ENCODE results near the gene DPP6.

Gene DPP6

DNA sequence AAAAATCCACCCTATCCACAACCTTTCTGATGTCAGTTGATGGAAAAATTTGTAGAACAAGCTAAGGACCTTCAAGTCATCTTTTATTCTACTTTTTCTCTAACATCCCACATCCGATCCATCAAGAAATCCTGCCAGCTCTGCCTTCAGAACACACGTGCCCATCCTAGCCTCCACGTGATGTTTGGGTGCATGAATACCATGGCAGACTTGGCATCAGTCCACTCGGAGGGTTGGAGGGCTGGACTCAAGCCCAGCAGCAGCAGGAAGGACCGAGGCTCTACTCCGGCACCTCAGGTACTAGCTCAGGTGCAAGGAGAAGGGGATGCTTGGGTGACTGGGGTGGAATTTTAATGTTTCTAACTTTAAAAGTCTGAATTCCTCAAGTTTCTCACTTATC lies 428.6 kb downstream of the DPP6 start:
- no peak for DNase-seq

DNA sequence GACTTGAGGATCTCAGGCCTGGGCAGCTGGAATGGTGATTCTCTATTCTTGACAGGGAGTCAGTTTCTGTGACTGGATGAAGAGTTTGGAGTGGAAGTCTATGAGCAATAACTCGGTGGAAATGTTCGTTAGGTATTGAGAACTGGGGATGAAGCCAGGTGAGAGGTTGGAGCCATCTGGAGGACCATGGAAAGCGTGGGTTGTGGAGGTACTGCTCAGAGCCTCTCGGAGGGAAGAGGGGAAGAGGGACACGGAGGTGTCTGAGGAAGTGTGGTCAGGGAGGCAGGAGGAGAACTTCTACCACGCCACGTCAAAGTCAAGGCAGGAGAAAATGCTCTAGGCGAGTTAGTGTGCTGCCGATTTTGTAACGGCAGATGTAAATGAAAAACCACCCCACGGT lies 430.7 kb downstream of the DPP6 start:
- no peak for DNase-seq

DNA sequence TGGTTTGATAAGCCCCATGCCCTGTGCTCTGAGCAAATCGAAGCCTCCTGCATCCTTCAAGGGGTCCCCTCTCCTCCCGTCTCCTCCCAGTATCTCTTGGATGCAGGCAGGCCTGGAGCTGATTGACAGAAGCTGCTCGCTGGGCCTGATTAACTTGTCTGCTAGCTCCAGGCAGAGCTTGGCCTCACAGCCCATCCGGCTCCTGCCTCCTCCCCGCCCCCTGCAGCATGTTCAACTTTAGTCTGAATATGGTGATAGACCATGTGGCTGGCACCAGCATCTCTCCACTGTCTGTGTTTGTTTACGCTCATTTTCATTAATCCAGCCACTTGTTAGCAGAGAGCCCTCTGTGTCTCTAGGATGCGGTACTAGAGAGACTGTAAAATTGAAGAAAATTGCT lies 432.2 kb downstream of the DPP6 start:
- no peak for DNase-seq

DNA sequence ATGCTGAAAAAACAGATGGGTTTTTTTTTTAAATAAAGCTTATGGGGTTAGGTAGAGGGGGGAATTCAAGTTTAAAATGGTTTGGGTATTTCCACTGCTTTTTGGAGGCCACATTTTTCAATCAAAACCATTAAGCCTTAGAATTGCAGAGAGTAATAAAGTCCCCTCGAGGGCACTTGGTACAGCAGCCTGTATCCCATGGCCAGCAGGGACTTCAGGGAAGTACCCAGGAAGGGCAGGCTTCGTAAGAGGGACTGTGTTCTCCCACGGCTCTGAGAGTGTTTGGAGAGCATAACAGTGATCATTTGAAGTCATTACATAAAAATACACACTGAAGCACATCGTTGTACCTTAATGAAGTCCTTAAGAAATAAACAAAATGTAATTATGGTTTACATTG lies 432.7 kb downstream of the DPP6 start:
- no peak for DNase-seq

DNA sequence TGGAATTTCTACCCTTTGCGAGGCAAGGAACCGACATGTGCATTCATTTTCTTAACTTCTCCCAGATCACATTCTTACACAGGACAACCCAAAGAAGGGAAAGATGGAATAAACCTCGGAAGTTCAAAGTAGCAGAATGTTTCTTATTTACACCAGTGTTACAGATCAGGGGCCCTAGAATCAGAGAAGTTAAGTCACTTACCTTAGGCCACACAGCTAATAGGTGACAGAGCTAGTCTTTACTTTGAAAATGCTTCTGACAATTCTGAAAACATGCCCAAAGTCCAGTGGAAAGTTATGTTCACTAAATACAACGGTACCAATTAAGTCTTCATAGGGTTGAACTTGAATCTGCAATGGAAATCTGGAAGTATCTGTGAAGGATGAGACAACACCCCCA lies 437.7 kb downstream of the DPP6 start:
- DNase-seq: no peak

DNA sequence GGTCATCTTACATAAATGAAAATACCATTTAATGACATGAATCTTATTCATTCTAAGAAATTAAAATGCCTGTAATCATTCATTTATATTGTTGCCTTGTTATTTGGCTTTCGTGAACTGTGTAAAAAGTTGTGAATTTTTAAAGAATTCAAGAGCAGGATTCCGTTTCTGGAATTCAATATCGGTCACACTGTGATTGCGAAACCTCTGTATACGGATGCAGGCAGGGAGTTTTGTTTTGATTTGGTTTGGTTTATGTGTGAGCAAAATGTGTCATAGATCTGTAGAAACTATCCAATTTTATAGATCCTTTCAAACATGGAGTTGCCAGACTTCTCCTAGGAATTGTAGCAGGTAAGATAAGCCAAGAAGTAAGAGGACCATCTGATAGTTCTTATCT lies 441.4 kb downstream of the DPP6 start:
- DNase-seq: no peak

DNA sequence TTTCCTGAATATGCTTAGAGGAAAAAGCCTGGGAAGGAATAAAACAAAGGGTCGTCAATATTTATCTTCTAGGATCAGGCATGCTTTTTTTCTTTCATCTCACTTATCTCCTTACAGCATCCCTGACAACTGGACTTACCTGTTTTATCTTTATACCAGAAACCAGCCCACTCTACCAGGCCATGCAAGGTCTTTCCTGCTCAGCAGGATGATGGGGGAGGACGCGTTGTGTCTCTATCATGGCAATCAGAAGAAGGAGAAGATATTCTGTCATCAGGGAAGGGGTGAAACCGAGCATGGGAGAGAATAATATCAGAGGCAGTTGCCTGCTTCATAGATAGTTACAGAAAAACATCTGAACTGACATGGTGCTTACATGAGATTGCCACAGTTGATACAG lies 445.6 kb downstream of the DPP6 start:
- DNase-seq: no peak

DNA sequence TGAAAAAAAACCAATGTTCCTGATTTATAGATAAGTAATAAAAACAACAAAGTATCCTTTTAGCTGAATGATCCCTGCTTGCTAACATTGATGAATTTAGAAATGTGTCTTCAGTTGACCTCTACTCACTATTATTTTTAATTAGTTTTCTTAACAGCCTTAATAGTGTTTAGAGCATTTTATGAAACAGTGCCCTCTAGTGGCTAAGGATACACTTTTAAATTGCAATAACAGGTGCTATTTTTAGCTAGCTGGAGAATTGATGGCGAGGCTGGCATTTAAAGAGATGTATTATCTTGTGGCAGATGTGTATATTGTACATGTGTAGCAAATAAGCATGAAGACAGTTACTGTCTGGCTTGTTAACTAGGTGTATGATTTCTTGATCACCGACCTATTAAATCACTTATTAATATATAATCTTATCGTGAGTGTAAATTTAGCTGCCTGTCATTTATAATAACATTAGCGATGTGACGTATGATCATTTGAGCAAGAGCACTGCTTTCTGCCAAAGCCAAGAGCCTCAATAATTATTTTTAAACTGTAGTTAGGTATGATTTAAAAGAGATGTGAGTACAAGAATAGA lies 451.9 kb downstream of the DPP6 start:
- DNase-seq: no peak

DNA sequence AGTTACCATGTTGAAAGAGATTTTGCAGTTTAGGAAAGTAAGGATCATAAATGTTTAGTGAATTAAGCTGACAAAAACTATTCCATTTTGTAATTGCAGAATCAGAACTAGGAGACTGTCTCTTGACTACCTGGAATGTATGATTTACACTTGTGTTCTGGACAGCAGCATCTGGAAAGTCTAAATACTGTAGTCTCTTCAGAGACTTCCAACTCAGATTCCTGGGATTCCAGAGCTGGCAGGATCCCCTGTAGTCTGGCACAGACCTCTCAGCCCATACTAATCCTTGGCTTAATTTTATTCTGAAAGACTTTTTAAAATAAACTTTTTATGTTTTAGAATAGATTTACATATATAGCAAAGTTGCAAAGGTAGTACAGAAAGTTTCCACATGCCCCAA lies 452.7 kb downstream of the DPP6 start:
- no peak for DNase-seq

DNA sequence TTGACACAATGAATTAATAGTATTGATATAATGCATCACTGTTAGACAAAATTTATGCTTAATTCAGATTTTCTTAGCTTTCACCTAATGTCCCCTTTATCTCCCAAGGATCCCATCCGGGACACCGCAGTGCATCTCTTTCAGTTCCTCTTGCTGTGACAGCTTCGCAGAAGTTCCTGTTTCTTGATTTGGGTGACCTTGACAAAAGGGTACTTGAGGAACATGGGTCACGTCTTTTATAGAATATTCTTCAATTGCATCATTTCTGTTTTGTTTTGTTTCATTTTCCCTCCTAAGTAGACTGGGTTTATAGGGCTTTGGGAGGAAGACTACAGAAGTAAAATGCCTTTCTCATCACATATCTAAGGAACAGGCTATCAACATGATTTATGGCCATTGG lies 453.2 kb downstream of the DPP6 start:
- DNase-seq: no peak

DNA sequence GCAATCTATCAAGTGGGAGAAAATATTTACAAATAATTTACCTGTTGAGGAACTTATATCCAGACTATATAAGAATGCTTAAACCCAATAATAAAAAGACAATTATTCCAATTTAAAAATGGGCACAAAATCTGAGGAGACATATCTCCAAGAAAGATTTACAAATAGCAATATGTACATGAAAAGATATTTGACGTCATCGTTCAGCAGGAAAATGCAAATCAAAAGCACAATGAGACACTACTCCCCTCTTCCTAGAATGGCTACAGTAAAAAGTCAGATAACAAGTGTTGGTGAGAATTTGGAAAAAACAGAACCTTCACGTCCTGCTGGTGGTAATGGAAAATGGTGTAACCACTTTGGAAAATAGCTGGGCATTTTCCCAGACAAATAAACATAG lies 457.0 kb downstream of the DPP6 start:
- DNase-seq: no peak

DNA sequence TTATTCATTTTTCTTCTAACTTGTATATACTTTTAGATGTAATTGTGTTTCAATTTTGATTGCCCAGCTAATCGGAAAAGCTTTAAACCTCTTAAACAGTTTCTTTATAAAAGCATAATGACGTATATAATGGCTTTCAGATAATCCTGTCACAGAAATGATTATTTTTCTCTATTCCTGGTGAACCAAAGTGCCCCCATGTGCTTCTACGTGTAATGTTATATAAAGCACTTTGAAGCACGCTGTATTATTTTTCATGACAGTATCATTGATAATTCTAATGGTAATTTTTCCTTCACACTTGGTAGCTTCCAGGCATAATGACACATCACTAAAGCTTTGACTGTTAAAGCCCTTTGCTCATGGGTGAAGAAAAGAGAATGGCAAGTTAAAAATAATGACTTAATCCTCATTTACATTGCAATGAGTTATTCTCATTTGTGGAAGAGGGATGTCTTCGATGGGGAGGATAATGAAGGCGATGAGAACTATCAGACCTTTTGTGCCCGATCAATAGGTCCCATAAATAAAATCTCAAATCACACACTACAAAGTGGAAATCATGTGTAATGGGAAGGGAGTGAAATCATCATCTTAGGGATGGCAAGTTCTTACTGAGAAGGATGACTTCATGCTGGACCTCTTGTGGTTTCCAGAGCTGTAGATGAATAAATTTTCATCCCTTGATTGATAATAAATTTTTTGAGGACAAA lies 460.1 kb downstream of the DPP6 start:
- no peak for DNase-seq

DNA sequence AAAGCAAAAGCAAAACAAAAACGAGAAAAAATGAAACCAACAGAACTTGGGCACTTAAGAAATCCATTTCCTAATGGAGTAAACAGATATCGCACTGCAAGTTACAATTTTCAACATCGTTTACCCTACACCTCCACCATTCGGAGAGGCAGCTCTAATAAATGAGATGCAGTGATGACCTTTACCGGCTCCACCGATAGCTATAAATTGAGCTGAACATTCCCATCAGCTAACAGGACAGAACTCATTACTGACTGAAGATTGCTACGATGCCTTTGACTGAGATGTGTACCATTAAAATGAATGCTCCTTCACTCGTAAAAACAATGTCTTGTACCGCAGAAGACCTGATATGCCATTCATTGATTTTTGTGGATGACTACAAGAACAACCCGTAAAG lies 465.6 kb downstream of the DPP6 start:
- DNase-seq: no peak

DNA sequence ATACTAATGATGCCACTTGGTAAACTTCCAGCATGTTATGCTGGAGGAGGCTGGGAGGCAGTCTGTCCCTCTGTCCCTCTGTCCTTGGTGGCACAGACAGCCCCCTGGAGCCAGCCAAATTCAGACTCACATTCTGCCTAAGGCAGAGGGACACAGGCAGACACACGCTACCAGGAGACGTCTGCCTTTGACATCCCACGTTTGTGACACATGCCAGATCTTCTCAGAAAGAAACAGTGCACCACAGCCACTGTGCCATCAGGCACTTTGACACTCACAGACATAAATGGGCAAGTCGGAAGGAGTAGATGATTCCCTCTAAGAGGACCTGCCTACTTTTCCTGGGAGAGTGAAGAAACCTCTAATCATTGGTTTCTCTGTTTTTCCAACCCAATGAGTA lies 467.0 kb downstream of the DPP6 start:
- DNase-seq: no peak

DNA sequence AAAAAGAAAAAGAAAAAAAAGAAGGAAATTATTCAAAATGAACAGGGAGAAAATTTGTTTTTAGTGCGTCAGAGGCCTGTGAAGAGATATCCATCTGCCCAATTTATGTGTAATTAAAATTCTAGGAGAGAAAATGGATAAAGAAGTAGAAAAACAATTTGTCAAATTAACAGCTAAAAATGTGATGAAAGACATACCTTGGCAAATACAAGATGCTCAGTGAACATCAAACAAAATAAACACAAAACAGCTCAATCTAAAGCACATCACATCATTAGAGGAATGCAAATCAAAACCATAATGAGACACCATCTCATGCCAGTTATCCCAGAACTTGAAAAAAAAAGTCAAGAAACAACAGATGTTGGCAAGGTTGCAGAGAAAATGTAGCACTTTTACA lies 477.9 kb downstream of the DPP6 start:
- no peak for DNase-seq

DNA sequence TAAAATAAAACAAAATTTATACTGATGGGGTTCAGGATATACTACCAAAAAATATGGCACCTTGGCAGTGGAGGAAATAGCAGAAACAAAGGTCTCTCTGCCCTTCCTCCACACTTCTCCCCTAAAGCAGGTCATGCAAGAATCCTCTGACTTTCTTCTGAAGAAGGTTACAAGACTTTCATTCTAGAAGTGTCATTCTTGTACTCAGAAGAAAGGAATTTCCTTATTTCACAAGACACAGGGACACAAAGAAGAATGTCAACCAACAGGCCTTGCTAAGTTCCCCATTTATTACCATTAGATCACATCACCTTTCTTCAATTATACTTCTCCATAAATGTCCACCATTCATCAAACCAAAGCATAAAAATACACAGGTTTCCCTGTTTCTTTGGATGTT lies 480.6 kb downstream of the DPP6 start:
- DNase-seq: no peak

DNA sequence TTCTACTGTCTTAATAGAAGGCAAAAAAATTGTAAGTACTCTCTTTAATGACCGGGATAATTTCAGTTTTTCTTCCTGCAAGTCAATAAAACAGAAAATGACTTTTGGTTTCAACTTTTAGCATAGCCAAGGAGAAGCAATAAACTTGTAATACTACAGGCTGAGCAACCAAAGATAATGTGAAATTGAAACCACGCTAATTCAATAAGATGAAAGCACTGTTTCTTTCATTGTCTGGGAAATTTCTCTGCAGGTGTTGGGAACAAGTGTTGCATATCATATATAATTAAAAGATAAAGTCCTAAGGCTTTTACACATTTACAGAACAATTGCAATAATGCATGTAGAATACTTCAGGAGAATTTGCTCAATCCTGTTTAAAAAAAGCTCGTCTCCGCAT lies 488.4 kb downstream of the DPP6 start:
- no peak for DNase-seq

DNA sequence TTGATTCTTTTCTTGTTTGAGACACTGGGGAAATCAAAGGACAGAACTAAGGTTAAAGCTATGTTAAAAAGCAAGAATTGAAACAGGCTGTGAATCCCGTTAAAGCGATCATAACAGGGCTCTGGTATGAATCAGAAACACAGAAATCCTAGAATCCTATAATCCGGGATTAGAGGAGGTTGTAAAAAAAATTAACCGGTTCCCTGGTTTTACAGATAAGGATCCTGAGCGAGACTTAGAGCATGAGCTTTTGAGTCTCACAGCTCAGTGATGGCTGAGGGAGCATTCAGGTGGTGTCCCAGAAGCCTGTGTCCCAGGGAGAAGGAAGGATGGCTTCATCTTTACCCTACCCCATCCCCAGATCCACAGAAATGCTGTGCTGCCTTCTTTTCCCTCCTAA lies 489.4 kb downstream of the DPP6 start:
- DNase-seq: no peak

DNA sequence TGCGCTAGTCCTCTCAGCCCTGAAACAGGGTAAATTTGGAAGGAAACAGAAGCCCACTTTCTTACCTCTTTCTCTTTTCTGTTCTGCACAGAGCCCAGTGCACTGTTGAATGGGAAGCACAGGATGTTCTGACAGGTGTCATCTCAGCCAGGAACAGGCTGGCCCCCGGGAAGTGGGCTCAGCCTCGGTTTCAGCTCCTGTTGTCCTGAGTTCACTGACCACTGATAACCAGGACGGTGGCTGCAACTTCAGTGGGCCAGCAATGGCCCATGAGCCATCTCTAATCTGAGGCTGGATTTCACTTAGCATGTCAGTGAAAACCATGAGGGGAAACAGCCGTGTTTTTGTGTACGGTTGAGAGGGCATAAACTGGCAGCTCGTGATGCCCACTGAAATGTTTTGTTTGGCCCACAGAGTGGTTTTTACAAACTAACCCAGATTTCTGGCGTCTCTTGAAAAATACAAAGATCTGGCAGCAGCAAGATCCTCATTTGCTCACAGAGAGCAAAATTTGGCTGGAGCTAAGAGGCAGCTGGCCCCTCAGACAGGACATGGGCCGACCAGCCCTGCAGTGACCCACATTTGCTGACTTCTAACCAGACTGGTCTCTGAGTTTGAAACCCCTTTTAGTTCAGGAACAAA lies 494.9 kb downstream of the DPP6 start:
- DNase-seq: no peak

DNA sequence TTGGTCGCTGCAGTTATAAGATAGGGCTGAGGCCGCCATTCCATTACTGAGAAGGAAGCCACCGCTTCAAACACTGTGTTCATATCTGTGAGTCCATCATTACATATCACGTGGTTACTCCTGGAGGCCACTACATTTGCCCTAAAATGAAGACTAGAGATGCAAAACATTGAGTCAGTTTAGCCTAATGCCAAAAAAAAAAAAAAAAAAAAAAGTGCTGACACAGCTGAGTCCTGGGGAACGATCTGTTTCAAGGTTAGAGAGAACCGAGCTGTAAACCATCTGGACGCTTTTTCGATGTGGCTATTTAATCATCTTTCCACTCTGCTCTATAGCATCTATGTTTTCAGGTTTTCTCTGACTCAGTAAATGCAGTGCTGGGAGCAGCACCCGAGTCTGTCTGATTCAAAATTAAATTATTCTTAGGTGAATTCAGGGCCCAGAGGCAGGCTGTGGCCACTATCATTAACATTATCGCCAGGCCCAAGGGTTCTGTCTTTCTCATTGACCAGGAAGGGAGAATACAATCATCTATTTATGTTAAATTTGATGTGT lies 501.6 kb downstream of the DPP6 start:
- no peak for DNase-seq

DNA sequence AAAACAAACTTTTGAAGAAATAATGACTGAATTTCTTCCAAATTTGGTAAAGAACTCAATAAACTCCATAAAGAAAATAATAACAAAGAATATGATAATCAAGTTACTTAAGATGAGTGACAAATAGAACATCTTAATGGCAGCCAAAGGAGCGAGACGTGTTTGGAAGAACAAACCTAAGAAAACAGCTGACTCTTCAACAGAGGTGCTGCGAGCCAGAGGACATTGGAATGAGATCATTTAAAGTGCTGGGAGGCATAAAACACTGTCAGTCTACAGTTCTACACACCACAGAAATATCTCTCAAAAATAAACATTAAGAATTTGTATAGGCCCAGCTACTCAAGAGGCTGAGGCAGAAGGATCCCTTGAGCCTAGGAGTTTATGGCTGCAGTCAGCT lies 507.3 kb downstream of the DPP6 start:
- DNase-seq: no peak

DNA sequence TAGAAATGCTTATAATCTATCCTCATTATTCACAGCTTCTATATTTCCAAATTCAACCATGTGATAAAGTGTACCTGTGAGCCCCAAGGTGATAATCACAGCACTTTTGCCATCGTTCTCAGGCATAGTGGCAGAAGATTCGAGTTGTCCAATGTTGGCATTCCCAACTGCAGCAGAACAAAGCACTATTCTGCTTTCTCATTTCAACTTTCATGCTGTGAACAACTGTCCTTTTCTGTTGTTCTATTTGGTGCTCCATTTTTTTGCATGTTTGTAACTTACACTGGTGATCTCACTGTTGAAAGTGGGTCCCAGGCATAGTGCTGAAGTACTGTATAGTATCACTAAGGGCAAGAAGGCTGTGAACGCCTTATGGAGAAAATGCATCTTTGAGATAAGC lies 512.5 kb downstream of the DPP6 start:
- no peak for DNase-seq

DNA sequence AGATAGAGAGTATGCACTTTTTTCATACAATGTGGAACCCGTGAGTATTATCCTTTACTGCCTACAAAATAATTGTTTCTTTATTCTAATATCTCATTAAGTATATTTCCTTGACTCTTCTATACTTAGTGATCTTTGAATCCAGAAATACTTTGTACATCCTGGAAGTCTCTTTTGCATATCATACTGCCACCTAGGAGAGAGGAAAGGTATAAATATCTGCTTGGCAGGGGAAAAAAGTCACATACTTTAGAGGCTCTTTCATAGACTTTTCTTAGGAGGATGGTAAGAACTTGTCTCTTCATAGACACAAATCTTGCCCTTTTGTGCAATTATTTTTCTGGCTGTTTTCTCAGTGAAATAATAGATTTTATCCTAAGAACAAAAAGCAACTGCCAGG lies 514.7 kb downstream of the DPP6 start:
- DNase-seq: no peak

DNA sequence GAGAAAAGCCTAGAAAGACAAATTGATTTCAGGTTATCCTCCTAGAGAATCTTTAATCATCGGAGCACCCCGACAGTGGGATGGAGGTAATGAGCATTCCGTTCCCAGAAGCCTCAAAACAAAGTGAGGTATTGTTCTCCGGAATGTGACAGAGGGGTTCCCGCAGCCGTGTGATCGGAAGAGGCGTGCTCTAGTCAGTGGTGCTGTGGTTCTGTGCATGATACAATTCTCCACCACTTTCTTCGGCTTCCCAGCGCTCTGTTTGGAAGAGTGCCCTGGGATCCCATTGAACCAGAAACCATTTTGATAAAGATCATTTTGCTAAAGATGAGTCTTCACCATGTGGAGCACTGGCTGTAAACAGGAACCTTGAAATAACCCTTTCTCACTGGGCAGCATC lies 516.1 kb downstream of the DPP6 start:
- no peak for DNase-seq

DNA sequence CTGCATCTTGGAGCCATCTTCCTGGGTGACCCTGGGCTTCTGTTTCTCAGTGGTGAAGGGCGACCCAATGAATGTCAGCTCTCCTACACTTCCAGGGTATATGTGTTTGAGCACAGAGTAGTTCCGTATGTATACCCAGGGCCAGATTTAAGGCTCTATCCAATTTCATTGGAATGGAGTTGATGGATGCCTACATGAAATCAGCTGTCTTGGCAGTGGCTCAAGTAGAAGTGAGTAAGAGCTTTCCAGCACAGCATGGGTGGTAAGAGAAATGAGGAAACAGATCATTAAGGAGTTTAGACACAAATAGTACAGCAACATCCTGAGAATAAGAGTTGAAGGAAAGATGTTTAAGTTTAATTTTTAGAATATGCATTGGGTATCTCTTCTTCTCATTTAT lies 517.7 kb downstream of the DPP6 start:
- DNase-seq: no peak

Measured in amniotic stem cell (primary cell).